ENCODE data around the gene SOX6.

Gene SOX6

DNA sequence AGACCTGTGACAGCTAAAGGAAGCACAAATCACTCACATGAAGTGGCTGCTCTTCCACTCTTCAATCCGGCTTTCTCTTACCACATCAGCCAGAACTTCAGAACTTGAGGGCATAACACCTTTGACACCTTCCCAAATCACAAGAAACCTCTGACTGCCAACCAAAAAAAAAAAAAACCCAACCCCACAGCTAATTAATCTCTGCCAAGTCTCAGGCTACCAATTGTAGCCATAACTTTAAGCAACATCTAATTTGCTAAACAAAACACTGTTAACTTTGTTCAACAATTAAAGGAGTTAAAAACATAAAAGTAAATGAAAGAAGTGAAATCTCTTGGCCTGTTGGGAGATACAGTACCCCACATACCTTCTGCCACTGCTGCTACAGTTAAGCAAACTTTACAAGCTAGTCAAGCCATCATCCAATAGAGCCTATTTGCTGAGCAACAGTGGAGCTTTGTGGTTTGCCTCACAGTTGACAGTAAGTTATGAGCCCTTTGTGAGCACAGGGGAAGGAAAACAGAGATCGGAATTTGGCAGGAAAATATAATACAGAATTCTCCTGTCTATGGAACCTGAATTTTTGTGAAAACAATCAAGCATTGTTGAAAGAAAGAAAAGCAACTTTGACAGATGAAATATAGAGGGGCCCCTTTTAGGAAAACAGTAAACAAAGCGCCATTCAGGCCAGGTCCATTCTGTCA is at the start of gene SOX6:
SOX6 (minus strand) TSS at position 490 of the 704 bp plus-strand sequence. CDS start 15,298 bp downstream, outside the sequence.
- H3K27ac ChIP-seq: no peak within 1 kb of the TSS
- TF ChIP-seq ZFX (IDR thresholded peaks at IDR 0.05; ENCODE audit: borderline replicate concordance) (no peak), CTCF (IDR thresholded peaks at IDR 0.05) (no peak)

GRCh38 chr11:16404781-16405285 is 48.5 kb upstream of the SOX6 start:
- TF ChIP-seq CTCF (IDR thresholded peaks at IDR 0.05) (no peak), ZFX (IDR thresholded peaks at IDR 0.05; ENCODE audit: borderline replicate concordance) (no peak)
- no peak overlapping the region for H3K27ac ChIP-seq

DNA sequence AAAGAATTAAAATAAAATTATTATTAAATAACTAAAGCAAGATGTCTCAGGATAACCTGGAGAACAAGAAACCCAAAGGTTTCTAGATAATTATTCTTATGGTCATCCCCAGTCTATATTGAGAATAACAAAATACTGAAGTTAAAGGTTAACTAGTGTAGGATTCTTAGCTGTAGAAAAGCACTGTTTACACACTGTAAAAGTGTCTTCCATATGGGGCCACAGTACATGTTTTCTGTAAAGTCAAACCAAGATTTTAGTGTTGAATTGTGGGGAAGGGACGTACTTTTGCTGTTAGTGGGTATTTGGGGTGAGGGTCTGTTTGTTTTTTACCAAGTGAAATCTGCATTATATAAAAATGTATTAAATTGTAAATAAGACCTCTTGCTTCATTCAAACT is 47.5 kb upstream of the SOX6 start:
- no peak for TF ChIP-seq CTCF (IDR thresholded peaks at IDR 0.05)
- no peak for TF ChIP-seq ZFX (IDR thresholded peaks at IDR 0.05; ENCODE audit: borderline replicate concordance)
- no peak overlapping the region for H3K27ac ChIP-seq

DNA sequence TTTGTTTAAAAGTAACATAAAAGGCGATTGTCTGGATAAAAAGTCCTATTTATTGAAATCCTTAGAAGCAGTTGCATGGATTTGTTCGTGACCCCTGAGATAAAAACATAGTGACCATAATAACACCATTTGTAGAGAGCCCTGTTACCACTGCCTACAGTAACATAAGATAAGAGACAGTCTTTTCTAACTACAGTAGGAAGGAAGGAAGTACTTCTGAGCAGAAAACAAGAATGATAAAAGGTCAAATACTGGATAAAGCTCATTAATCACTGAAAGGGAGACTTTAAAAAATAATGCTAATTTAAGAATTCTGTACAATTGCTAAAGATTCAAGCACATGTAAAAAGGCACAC is 47.1 kb upstream of the SOX6 start:
- TF ChIP-seq ZFX (IDR thresholded peaks at IDR 0.05; ENCODE audit: borderline replicate concordance): no peak
- no peak for TF ChIP-seq CTCF (IDR thresholded peaks at IDR 0.05)
- H3K27ac ChIP-seq: no peak overlapping the region

DNA sequence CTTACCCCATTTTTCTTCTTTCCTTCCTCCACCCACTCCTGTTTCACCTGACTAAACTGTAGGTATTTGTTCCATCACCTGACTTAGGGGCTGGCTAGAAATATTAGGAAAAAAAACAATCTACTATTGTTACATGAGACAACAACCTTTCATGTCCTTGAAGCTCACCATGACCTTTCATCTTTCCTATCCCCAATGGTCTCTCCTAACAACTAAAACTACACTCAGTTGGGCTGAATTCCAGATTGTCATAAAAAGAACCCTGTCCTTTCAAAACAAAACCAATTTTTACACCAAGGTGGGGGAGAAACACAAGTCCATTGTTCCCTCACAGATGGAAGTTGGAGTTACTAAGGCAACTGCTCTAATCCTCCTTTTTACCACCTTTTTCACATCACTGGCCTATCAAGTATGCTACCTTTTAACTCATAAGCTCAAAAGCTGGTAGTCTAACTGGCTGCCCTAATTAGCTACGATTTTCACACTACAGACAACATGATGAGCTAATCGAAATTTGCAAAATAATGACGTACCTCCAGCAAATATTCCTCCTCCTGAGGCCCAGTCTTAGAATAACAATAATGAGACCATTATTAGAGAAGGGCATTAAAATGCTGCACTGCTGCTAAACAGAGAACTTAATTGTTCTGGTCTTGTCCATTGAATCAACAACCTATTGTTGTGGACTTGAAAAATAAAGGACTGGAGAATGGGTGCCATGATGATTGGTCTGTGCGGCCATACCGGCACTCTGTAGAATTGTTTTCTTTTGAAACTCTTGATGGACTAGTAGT is 46.5 kb upstream of the SOX6 start:
- H3K27ac ChIP-seq: no peak overlapping the region

DNA sequence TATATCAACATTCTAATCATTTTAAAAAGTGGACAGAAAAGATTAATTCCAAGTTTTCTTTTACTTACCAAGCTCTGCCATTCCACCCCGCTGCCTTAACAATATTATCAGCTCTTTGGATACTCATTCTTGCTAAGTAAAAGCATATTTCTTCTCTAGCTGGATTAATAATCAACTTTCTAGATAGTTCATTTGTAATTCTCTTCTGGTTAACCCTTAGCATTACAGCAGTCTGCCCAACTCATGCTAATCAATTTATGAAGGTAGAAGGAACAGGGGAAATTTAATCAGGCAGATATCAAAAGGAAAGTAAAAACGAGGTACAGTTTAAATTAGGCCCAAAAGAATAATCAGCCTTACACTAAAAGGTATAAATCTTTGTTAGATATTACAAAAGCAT is 41.0 kb upstream of the SOX6 start:
- H3K27ac ChIP-seq: no peak overlapping the region
- TF ChIP-seq CTCF (IDR thresholded peaks at IDR 0.05): no peak
- TF ChIP-seq ZFX (IDR thresholded peaks at IDR 0.05; ENCODE audit: borderline replicate concordance): no peak

More for the DNA sequence above, 46.5 kb upstream of the SOX6 start:
- TF ChIP-seq CTCF (IDR thresholded peaks at IDR 0.05) (no peak), ZFX (IDR thresholded peaks at IDR 0.05; ENCODE audit: borderline replicate concordance) (no peak)

DNA sequence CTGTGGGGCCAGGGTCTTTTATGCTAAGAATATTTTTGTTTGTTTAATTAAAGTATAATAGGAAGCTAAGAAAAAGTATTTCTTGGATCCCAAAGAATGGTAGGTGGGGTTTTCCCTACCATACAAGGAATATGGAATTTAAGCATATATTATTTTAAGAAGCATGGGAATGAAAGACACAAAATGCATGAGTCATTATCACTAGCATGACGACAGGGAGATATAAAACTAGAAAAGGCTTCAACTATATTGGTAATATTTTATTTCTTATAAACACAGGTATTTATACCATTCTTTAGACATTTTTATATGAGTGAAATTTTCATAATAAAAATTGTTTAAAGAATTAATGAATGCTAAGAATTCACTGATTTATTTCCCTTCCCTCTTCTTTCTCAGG is 39.3 kb upstream of the SOX6 start:
- TF ChIP-seq ZFX (IDR thresholded peaks at IDR 0.05; ENCODE audit: borderline replicate concordance) (no peak), CTCF (IDR thresholded peaks at IDR 0.05) (no peak)
- no peak overlapping the region for H3K27ac ChIP-seq

Data from 22Rv1 (cell line).